Ovary (tissue), 9 donors: ENCODE data around the gene CASK. TPM values are rescaled to one million over a fixed set of nuclear protein-coding genes. Genes with fewer than 3 reads are reported as not detected.

Source experiments
- DNase-seq, 5 donors: peaks; one replicate each; pipeline ENCODE4 v3.0.0-alpha.2; 2019 to 2020
- H3K27ac ChIP-seq, 2 donors: fragments of 200-600 bp; one replicate each; pipeline versions ENCODE4 v1.5.1 to v1.8.0; 2019 to 2022
- H3K27me3 ChIP-seq: fragments of 200-600 bp; one replicate; pipeline ENCODE4 v1.8.0; 2022
- H3K36me3 ChIP-seq: fragments of 200-600 bp; sonication (generic); one replicate; pipeline ENCODE4 v1.5.1; 2019
- H3K4me1 ChIP-seq: one replicate; pipeline ENCODE4 v1.8.1; 2013; ENCODE audit warnings: mild to moderate bottlenecking, moderate library complexity; ENCODE audit not compliant: insufficient read depth
- H3K4me3 ChIP-seq: fragments of 200-600 bp; sonication (generic); one replicate; pipeline ENCODE4 v1.5.1; 2017
- H3K9me3 ChIP-seq, 2 donors: fragments of 200-600 bp in 1 of 2; sonication (generic) in 1 of 2; one replicate each; pipeline versions ENCODE4 v1.5.1 to v1.8.1; 2013 to 2019; ENCODE audit warnings: mild to moderate bottlenecking in 1 of 2, moderate library complexity in 1 of 2
- EP300 ChIP-seq: sonication (generic); formaldehyde crosslinking; IDR thresholded peaks from one replicate; pipeline ENCODE4 v1.6.1; 2017; ENCODE audit warnings: antibody characterized with exemption
- POLR2A ChIP-seq: fragments of 450-650 bp; IDR thresholded peaks from one replicate; pipeline ENCODE4 v1.6.1; 2017; ENCODE audit warnings: antibody characterized with exemption, mild to moderate bottlenecking, moderate library complexity
- WGBS, 3 donors: extraction: QIAGEN DNeasy Blood & Tissue Kit in 1 of 3; methylation state at CpG; one replicate each; pipeline versions ENCODE4 v1.1.5 to v1.1.7; 2013 to 2017; 5-methylcytosine and 5-hydroxymethylcytosine counted together
- intact Hi-C, 4 donors: fragments of 100-400 bp; cut with DNase I; formaldehyde crosslinking; loops; one replicate each; pipeline versions ENCODE4 v1.11.0 to v1.15.1; 2022 to 2023
- polyA plus RNA-seq, 2 donors: library from polyadenylated mRNA; stranded (reverse); fragments of 200-250 nt in 1 of 2; fragments of 350-450 nt in 1 of 2; fragmentation: Illumina TruSeq in 1 of 2; extraction: RNeasy Lipid Tissue Mini Kit (QIAGEN cat#74804) in 1 of 2; gene quantifications; one replicate each; pipeline ENCODE4 v1.2.3, GENCODE V29; 2013 to 2014
- total RNA-seq, 7 donors: library from RNA; depleted of rRNA in 2 of 7; stranded (reverse); fragments of >200 nt in 2 of 7; fragmentation: NEBNext Ultra II Directional in 3 of 7; extraction: Animal tissue kit (Norgen Biotek cat#: 25700) in 3 of 7; gene quantifications; one replicate each; pipeline versions ENCODE4 v1.1.0 to v1.2.4, GENCODE V29; 2016 to 2023
- TF ChIP-seq, protein P1 (sequence below), 3 donors: fragments of 450-650 bp in 2 of 3; fragments of 200-600 bp in 1 of 3; IDR thresholded peaks; one replicate each; pipeline versions ENCODE4 v1.5.1 to v1.8.0; 2016 to 2022; ENCODE audit warnings: antibody characterized with exemption in 3 of 3, mild to moderate bottlenecking in 1 of 3
- donor health status: DM: no; HTN: no; CAD: no; lungs with moderate emphysema.
- donor health status: DM: no; HTN: no; CAD: no.
- donor health status: Bipolar disorder and iron deficiency.
- donor health status: DM: yes; HTN: yes; CAD: no.
- donor health status: DM: no; HTN: no; CAD: no.
- donor health status: DM: yes; HTN: yes; CAD: no.

The CASK gene
- total and polyA plus RNA-seq, 9 donors, result 11.3 to 70.9 (median 36.8) TPM

DNA sequence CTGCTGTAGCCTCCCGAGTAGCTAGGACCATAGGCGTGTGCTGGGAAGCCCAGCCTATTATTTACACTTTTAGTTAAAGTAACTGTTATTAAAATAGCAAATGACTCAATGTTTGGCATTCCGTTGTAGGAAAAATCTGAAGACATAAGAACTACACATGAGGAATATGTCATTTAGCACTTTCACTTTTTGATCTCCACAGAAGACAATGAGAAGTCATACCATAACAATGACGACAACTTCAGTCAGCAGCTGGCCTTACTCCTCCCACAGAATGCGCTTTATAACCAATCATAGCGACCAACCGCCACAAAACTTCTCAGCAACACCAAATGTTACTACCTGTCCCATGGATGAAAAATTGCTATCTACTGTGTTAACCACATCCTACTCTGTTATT is 227.9 kb downstream of the CASK start:
- intact Hi-C loops, result no loop called here
- no peak for DNase-seq
- Histone ChIP-seq H3K27me3 (no peaks in the 10 kb centered on the region), H3K4me1 (no peaks in the 10 kb centered on the region), H3K4me3 (no peak overlapping the region), H3K27ac (no peak overlapping the region), H3K36me3 (no peaks in the 10 kb centered on the region), H3K9me3 (no peaks in the 10 kb centered on the region)
- WGBS, 3 donors, result 68 to 72% (median 70%) methylated on average over 7 of the region's 7 CpGs
- no peak for TF ChIP-seq EP300
- no peak for TF ChIP-seq POLR2A
- TF ChIP-seq, protein P1, sequence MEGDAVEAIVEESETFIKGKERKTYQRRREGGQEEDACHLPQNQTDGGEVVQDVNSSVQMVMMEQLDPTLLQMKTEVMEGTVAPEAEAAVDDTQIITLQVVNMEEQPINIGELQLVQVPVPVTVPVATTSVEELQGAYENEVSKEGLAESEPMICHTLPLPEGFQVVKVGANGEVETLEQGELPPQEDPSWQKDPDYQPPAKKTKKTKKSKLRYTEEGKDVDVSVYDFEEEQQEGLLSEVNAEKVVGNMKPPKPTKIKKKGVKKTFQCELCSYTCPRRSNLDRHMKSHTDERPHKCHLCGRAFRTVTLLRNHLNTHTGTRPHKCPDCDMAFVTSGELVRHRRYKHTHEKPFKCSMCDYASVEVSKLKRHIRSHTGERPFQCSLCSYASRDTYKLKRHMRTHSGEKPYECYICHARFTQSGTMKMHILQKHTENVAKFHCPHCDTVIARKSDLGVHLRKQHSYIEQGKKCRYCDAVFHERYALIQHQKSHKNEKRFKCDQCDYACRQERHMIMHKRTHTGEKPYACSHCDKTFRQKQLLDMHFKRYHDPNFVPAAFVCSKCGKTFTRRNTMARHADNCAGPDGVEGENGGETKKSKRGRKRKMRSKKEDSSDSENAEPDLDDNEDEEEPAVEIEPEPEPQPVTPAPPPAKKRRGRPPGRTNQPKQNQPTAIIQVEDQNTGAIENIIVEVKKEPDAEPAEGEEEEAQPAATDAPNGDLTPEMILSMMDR (IDR thresholded peaks at IDR 0.05), result no peak

DNA sequence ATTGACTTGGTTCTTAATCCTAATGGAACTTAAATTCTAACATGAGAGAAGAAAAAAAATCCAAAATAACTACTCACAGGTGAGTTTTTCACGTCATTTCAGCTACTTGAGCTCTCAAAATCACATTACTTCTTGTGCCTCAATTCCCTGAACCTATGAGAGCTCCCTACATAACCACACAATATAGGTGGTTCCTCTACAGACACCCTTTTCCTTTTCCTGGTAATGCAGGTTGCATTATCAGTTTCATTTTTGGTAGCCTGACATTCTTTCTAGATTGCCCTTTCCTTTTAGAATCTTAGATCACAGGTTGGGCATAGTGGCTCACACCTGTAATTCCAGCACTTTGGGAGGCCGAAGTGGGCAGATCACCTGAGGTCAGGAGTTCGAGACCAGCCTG is 230.3 kb downstream of the CASK start:
- 74 to 77% (median 75%) methylated on average over 3 of the region's 3 CpGs for WGBS, 3 donors
- Histone ChIP-seq H3K27ac (no peak overlapping the region), H3K9me3 (no peaks in the 10 kb centered on the region), H3K36me3 (no peaks in the 10 kb centered on the region), H3K4me3 (no peak overlapping the region), H3K4me1 (no peaks in the 10 kb centered on the region), H3K27me3 (no peaks in the 10 kb centered on the region)
- DNase-seq, result no peak
- TF ChIP-seq EP300, result no peak
- TF ChIP-seq, protein P1 (IDR thresholded peaks at IDR 0.05), result no peak
- TF ChIP-seq POLR2A, result no peak
- intact Hi-C loops, result no loop called here

DNA sequence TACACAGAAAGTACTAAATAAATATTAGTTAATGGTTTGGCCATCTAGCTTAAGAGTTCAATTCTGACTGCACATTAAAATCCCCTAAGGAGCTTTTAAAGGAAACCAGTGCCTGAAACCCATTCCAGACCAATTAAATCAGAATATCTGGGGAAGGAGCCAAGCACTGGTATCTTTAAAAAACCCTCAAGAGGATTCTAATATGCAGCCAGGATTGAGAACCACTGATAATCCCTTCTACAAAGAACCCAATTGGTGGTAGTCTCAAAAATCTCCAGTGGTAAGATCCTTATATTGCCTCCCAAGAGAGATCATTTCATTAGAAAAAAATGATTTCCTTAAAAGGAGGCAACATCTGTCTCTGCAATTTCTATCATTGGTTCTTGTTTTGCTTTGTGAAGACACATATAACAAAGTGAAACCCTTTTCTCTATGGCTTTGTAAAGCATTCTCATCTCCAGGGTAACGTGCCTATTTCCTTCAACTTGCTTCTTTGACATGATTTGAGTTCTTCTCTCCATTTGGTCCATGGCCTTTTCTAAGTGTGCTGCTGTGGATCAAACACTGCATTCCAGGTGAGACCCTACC is 231.1 kb downstream of the CASK start:
- TF ChIP-seq, protein P1 (IDR thresholded peaks at IDR 0.05), result no peak
- TF ChIP-seq EP300 (no peak), POLR2A (no peak)
- no peak for DNase-seq
- Histone ChIP-seq H3K4me1 (no peaks in the 10 kb centered on the region), H3K4me3 (no peak overlapping the region), H3K9me3 (no peaks in the 10 kb centered on the region), H3K27ac (no peak overlapping the region), H3K27me3 (no peaks in the 10 kb centered on the region), H3K36me3 (no peaks in the 10 kb centered on the region)
- WGBS, 3 donors, result 46 to 67% (median 63%) methylated on average over 1 of the region's 1 CpG
- intact Hi-C loops, result no loop called here

DNA sequence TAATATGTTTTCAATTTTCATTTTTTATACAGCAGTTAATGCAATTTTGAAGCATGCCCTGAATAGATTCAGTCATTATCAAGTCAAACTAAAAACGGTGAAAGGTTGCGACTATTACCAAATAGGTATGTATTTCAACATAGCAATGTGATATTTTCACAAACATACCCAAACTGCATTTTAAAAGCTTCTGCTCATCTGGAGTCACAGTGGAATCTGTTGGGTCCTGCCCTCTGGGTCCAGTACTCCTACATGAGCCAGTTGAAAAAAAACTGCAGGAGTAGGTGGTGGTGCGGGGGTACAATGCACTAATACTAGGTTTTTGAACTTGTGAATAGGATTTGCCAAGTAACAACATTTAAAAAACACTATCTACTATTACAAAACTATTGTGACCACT is 233.6 kb downstream of the CASK start:
- no peaks in the 10 kb centered on the region for H3K4me1 ChIP-seq
- WGBS, 3 donors, result 66 to 82% (median 73%) methylated on average over 3 of the region's 3 CpGs
- intact Hi-C loops, result no loop called here
- no peak overlapping the region for H3K4me3 ChIP-seq
- DNase-seq, result no peak
- H3K36me3 ChIP-seq, result no peaks in the 10 kb centered on the region
- H3K9me3 ChIP-seq, result no peaks in the 10 kb centered on the region
- no peaks in the 10 kb centered on the region for H3K27me3 ChIP-seq
- H3K27ac ChIP-seq, result no peak overlapping the region
- no peak for TF ChIP-seq POLR2A
- no peak for TF ChIP-seq EP300
- TF ChIP-seq, protein P1 (IDR thresholded peaks at IDR 0.05), result no peak
